Endothelial cell of umbilical vein (primary cell): Measurements from ENCODE around the gene SRPX. TPM values are rescaled to one million over a fixed set of nuclear protein-coding genes. Genes with fewer than 3 reads are reported as not detected.

Experiments used
- BruUV-seq: library from RNA; stranded (reverse); fragments of 400-500 nt; replicated peaks from 2 replicates; lab custom pipeline; 2021; lab: Mats Ljungman, UMichigan
- CTCF ChIA-PET: fragments of 300-600, 350-600 bp; sonication (Branson Sonifier 250); formaldehyde crosslinking; loops from one replicate; lab custom pipeline; 2021; ENCODE audit warnings: antibody characterized with exemption, inconsistent platforms; lab: Charles Lee
- POLR2A ChIA-PET: fragments of 300-600, 350-600 bp; sonication (Branson Sonifier 250); formaldehyde crosslinking; loops from one replicate; lab custom pipeline; 2021; ENCODE audit warnings: antibody characterized with exemption, inconsistent platforms; lab: Charles Lee
- DNase-seq: peaks from one replicate; pipeline ENCODE4 v3.0.0-alpha.2; 2011; ENCODE audit warnings: low read depth, low spot score
- FAIRE-seq: peaks from 2 replicates; lab custom pipeline; 2011; peaks lifted over from hg19 to GRCh38; lab: Jason Lieb, UNC
- H2AFZ ChIP-seq: 2 replicates; pipeline ENCODE4 v1.6.0; 2012; ENCODE audit warnings: low read depth, low read length, control low read depth, inconsistent platforms
- H3K27ac ChIP-seq: 2 replicates; pipeline ENCODE4 v1.5.1; 2011; ENCODE audit warnings: low read depth, mild to moderate bottlenecking, control low read depth, low read length, moderate library complexity; ENCODE audit not compliant: insufficient read depth
- H3K27me3 ChIP-seq, 2 experiments: 2 replicates each; pipeline versions ENCODE4 v1.6.0 to v1.6.1; 2011; ENCODE audit warnings: low read length in 2 of 2, mixed read lengths in 1 of 2; ENCODE audit not compliant: control insufficient read depth in 2 of 2, insufficient read depth in 2 of 2
- H3K36me3 ChIP-seq, 2 experiments: 2 replicates in 1 of 2; 3 replicates in 1 of 2; pipeline ENCODE4 v1.5.1; 2011; ENCODE audit warnings: low read length in 2 of 2, mild to moderate bottlenecking in 1 of 2, moderate library complexity in 1 of 2; ENCODE audit not compliant: control insufficient read depth in 2 of 2, insufficient read depth in 2 of 2; ENCODE audit errors: extremely low read depth in 1 of 2
- H3K4me1 ChIP-seq: 3 replicates; pipeline ENCODE4 v1.5.1; 2011; ENCODE audit warnings: mild to moderate bottlenecking, low read length; ENCODE audit not compliant: control insufficient read depth, insufficient read depth; ENCODE audit errors: extremely low read depth
- H3K4me2 ChIP-seq: 2 replicates; pipeline ENCODE4 v1.6.1; 2011; ENCODE audit warnings: low read length, control low read depth, mixed read lengths; ENCODE audit not compliant: insufficient read depth
- H3K4me3 ChIP-seq, 3 experiments: fragments of 200-600 bp in 1 of 3; sonication (generic), shearing (Covaris generic) in 1 of 3; replicated peaks in 1 of 3; 2 replicates each; pipeline ENCODE4 v1.5.1; 2011 to 2016; ENCODE audit warnings: control low read depth in 3 of 3, low read length in 3 of 3, mild to moderate bottlenecking in 2 of 3, inconsistent platforms in 1 of 3, low read depth in 1 of 3, moderate library complexity in 1 of 3; ENCODE audit not compliant: insufficient read depth in 1 of 3
- H3K79me2 ChIP-seq: 2 replicates; pipeline ENCODE4 v1.6.0; 2012; ENCODE audit warnings: low read length, inconsistent platforms; ENCODE audit not compliant: control insufficient read depth, insufficient read depth
- H3K9ac ChIP-seq: replicated peaks from 2 replicates; pipeline ENCODE3; 2011; ENCODE audit warnings: low read length, control low read depth; ENCODE audit not compliant: insufficient read depth; ENCODE audit errors: extremely low read depth
- H3K9me1 ChIP-seq: replicated peaks from 3 replicates; pipeline ENCODE4 v1.6.0; 2011; ENCODE audit warnings: mild to moderate bottlenecking, low read length; ENCODE audit not compliant: control insufficient read depth, insufficient read depth; ENCODE audit errors: extremely low read depth
- H3K9me3 ChIP-seq: replicated peaks from 2 replicates; pipeline ENCODE4 v1.5.1; 2012; ENCODE audit warnings: low read length, inconsistent platforms; ENCODE audit not compliant: control insufficient read depth, insufficient read depth
- H4K20me1 ChIP-seq: replicated peaks from 2 replicates; pipeline ENCODE3; 2011; ENCODE audit warnings: mild to moderate bottlenecking, low read length; ENCODE audit not compliant: control insufficient read depth, insufficient read depth; ENCODE audit errors: extremely low read depth
- CTCF ChIP-seq, 2 donors: IDR thresholded peaks; 1 replicate in 1 of 2; 2 replicates in 1 of 2; pipeline ENCODE4 v1.5.1; 2011; ENCODE audit warnings: low read length in 2 of 2, mild to moderate bottlenecking in 2 of 2, moderate library complexity in 2 of 2, control low read depth in 1 of 2, inconsistent platforms in 1 of 2, low read depth in 1 of 2; ENCODE audit not compliant: insufficient read depth in 1 of 2; ENCODE audit errors: extremely low read depth in 1 of 2
- FOS ChIP-seq: IDR thresholded peaks from 2 replicates; pipeline ENCODE4 v1.6.1; 2011; ENCODE audit warnings: mild to moderate bottlenecking, low read length, moderate library complexity, borderline replicate concordance; ENCODE audit not compliant: insufficient read depth
- JUN ChIP-seq: IDR thresholded peaks from 2 replicates; pipeline ENCODE4 v1.6.1; 2011; ENCODE audit warnings: borderline replicate concordance, low read depth; ENCODE audit not compliant: insufficient read length, insufficient read depth
- MYC ChIP-seq: IDR thresholded peaks from one replicate; pipeline ENCODE4 v1.6.1; 2011; ENCODE audit warnings: mild to moderate bottlenecking, low read depth, low read length
- POLR2A ChIP-seq: IDR thresholded peaks from 2 replicates; pipeline ENCODE4 v1.6.1; 2012; ENCODE audit warnings: low read depth, mild to moderate bottlenecking, control low read depth, low read length
- dilution Hi-C: fragments of 300-500 bp; cut with MboI; formaldehyde crosslinking; loops from one replicate; pipeline ENCODE4 v1.15.0; 2019; ENCODE audit warnings: low sequenced_read_pairs; ENCODE audit not compliant: extremely low pct_ligation_motif_present
- intact Hi-C: fragments of 100-400 bp; cut with micrococcal nuclease; formaldehyde crosslinking; loops from one replicate; pipeline ENCODE4 v1.10.0; 2022
- polyA plus RNA-seq, 4 experiments: library from polyadenylated mRNA; depleted of rRNA in 3 of 4; stranded (reverse) in 3 of 4; unstranded in 1 of 4; fragments of >200 nt; gene quantifications; 2 replicates each; pipeline versions ENCODE4 v1.2.1 to v1.2.3, GENCODE V29; 2011 to 2012; ENCODE audit warnings: missing spikeins in 1 of 4
- total RNA-seq: library from RNA; stranded (reverse); gene quantifications from 2 replicates; pipeline ENCODE4 v1.2.3, GENCODE V29; 2021

The SRPX gene
- total and polyA plus RNA-seq, 2 donors (not counting 3 experiments of a cell fraction or from before 2014, with no cell fraction given) = 104 to 140 TPM

GRCh38 chrX:38105216-38105725, 115.4 kb downstream of the SRPX start:
- no peaks in the 10 kb centered on the region for H4K20me1 ChIP-seq
- FAIRE-seq = no peak
- ChIA-PET CTCF (interaction anchor here (0.8 kb wide), 1 partner anchor 172 kb away, joined by 3 read pairs; no protein-coding TSS in a partner anchor), POLR2A (no interaction called here)
- no peak overlapping the region for H3K4me3 ChIP-seq
- no peak overlapping the region for H3K27ac ChIP-seq
- TF ChIP-seq MYC = no peak
- no peak for TF ChIP-seq POLR2A
- TF ChIP-seq CTCF (IDR thresholded peaks at IDR 0.05; ENCODE audit: extremely low read depth in 1 of 2, insufficient read depth in 1 of 2, low read depth in 1 of 2, low read length in 2 of 2) = no peak
- no peak for TF ChIP-seq FOS
- no peak for TF ChIP-seq JUN
- DNase-seq = no peak
- intact Hi-C loops (no loop called here), dilution Hi-C loops (no loop called here)
- no peaks in the 10 kb centered on the region for H3K27me3 ChIP-seq
- no peak overlapping the region for H3K9ac ChIP-seq
- no peaks in the 10 kb centered on the region for H3K9me3 ChIP-seq
- H3K4me1 ChIP-seq = peaks cover 14% of the 10 kb centered on the region
- no peaks in the 10 kb centered on the region for H3K36me3 ChIP-seq
- no peak overlapping the region for H3K4me2 ChIP-seq
- no peak overlapping the region for H2AFZ ChIP-seq
- BruUV-seq = no TSS peak
- H3K9me1 ChIP-seq = no peaks in the 10 kb centered on the region
- no peaks in the 10 kb centered on the region for H3K79me2 ChIP-seq
